GM23338 (cell line): Measurements from ENCODE around the gene COX6B1. TPM values are rescaled to one million over a fixed set of nuclear protein-coding genes. Genes with fewer than 3 reads are reported as not detected.
A peak's percentile ranks its signal among the peaks of the same experiment; 100 is the strongest.

ENCODE experiments used
- ATAC-seq: fragments of 200-7000 bp; cut with Tn5 transposase; 3 replicates; pipeline ENCODE4 v1.9.1; 2020
- DNase-seq: peaks from one replicate; pipeline ENCODE4 v3.0.0-alpha.2; 2015; ENCODE audit warnings: low spot score
- H2AFZ ChIP-seq: fragments of 200-600 bp; sonication (generic); 2 replicates; pipeline ENCODE4 v1.8.0; 2016; ENCODE audit warnings: antibody characterized with exemption, mild to moderate bottlenecking, moderate library complexity
- H3F3A ChIP-seq: fragments of 200-600 bp; sonication (generic); replicated peaks from 2 replicates; pipeline ENCODE4 v1.8.0; 2017; ENCODE audit warnings: antibody characterized with exemption, mixed run types, low read depth
- H3K27ac ChIP-seq: fragments of 200-600 bp; sonication (generic); 2 replicates; pipeline ENCODE4 v1.6.1; 2016; ENCODE audit warnings: low read depth
- H3K27me3 ChIP-seq: fragments of 200-600 bp; sonication (generic); 2 replicates; pipeline ENCODE4 v1.8.0; 2016; ENCODE audit warnings: mild to moderate bottlenecking, mixed run types, moderate library complexity; ENCODE audit not compliant: insufficient read depth
- H3K36me3 ChIP-seq: fragments of 200-600 bp; sonication (generic); 2 replicates; pipeline ENCODE4 v1.8.0; 2016; ENCODE audit warnings: mild to moderate bottlenecking; ENCODE audit not compliant: insufficient read depth
- H3K4me1 ChIP-seq: fragments of 200-600 bp; sonication (generic); 2 replicates; pipeline ENCODE4 v1.8.0; 2016; ENCODE audit warnings: mild to moderate bottlenecking, moderate library complexity; ENCODE audit not compliant: insufficient read depth
- H3K4me2 ChIP-seq: fragments of 200-600 bp; sonication (generic); 2 replicates; pipeline ENCODE4 v1.7.1; 2017; ENCODE audit warnings: mixed run types
- H3K4me3 ChIP-seq: fragments of 200-600 bp; sonication (generic); 2 replicates; pipeline ENCODE4 v1.6.1; 2016; ENCODE audit warnings: mixed run types
- H3K79me2 ChIP-seq: fragments of 200-600 bp; sonication (generic); replicated peaks from 2 replicates; pipeline ENCODE4 v1.8.0; 2017; ENCODE audit warnings: mild to moderate bottlenecking; ENCODE audit not compliant: insufficient read depth
- H3K9me2 ChIP-seq: fragments of 200-600 bp; sonication (generic); 2 replicates; pipeline ENCODE4 v1.8.0; 2017; ENCODE audit not compliant: insufficient read depth
- H4K20me1 ChIP-seq: fragments of 200-600 bp; sonication (generic); replicated peaks from 2 replicates; pipeline ENCODE4 v1.8.0; 2017; ENCODE audit warnings: mild to moderate bottlenecking; ENCODE audit not compliant: insufficient read depth
- H3K27ac Mint-ChIP-seq: 2 replicates; pipeline ENCODE4 v1.8.0; 2020; ENCODE audit warnings: inconsistent platforms, mild to moderate bottlenecking, moderate library complexity, mixed read lengths
- H3K27me3 Mint-ChIP-seq: 3 replicates; pipeline ENCODE4 v1.8.0; 2022; ENCODE audit warnings: low read depth, mild to moderate bottlenecking, moderate library complexity, mixed read lengths, inconsistent platforms; ENCODE audit not compliant: insufficient read depth, poor library complexity
- H3K36me3 Mint-ChIP-seq: 3 replicates; pipeline ENCODE4 v1.8.0; 2021; ENCODE audit warnings: low read depth, mild to moderate bottlenecking, inconsistent platforms, moderate library complexity, mixed read lengths
- H3K4me1 Mint-ChIP-seq: 3 replicates; pipeline ENCODE4 v1.8.0; 2020; ENCODE audit warnings: mild to moderate bottlenecking, inconsistent platforms, mixed read lengths
- H3K4me3 Mint-ChIP-seq: 3 replicates; pipeline ENCODE4 v1.8.0; 2021; ENCODE audit warnings: moderate library complexity, mild to moderate bottlenecking, inconsistent platforms, mixed read lengths
- H3K9me3 Mint-ChIP-seq: 3 replicates; pipeline ENCODE4 v1.8.0; 2020; ENCODE audit warnings: moderate library complexity, mild to moderate bottlenecking, inconsistent platforms, mixed read lengths
- polyA plus RNA-seq: library from polyadenylated mRNA; unstranded; fragments of >200 nt; fragmentation: Nextera tagmentation; extraction: Ambion mirVana; gene quantifications from 2 replicates; pipeline ENCODE4 v1.2.1, GENCODE V29; 2016
- total RNA-seq: library from RNA; depleted of rRNA; stranded (reverse); fragments of >200 nt; shearing (Covaris generic); gene quantifications from 2 replicates; pipeline ENCODE4 v1.2.3, GENCODE V29; 2014
- TF ChIP-seq, protein P1 (sequence below): IDR thresholded peaks from 2 replicates; pipeline ENCODE4 v1.6.1; 2016; ENCODE audit warnings: antibody characterized with exemption
- TF ChIP-seq, protein P2 (sequence below): IDR thresholded peaks from one replicate; pipeline ENCODE4 v1.6.1; 2018; ENCODE audit warnings: antibody characterized with exemption; ENCODE audit not compliant: unreplicated experiment
- TF ChIP-seq, protein P3 (sequence below), 2 experiments: fragments of 200-600 bp in 1 of 2; sonication (generic) in 1 of 2; conservative IDR thresholded peaks; 2 replicates each; pipeline versions ENCODE4 v1.5.1 to v1.6.1; 2016 to 2017; ENCODE audit warnings: antibody characterized with exemption in 2 of 2, low read depth in 2 of 2, mild to moderate bottlenecking in 2 of 2, moderate library complexity in 1 of 2

Gene COX6B1
- total and polyA plus RNA-seq, 2 experiments from 2014 or later: 564 to 1,532 TPM

DNA sequence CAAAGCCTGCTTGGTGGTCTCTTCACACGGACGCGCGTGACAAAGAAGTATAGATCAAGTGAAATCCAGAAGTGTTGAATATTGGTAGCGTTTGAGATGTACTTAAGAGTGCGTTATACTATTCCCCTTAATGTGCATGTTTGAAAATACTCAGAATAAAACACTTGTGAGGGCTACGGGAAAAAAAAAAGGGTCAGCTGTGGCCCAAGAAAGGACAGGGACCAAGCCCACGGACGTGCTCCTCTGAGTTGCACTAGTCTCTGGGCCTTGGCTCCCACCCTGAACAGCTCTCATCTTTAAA lies 19.9 kb upstream of the COX6B1 start:
- Histone ChIP-seq H3K27ac (peak overlapping the region; percentile 50), H2AFZ (peak overlapping the region; percentile 58; the same call in 1 of the 2 replicates)
- peaks cover 29% of the 10 kb centered on the region for H3K36me3 Mint-ChIP-seq

More for the DNA sequence above, 19.9 kb upstream of the COX6B1 start:
- Histone ChIP-seq H3K4me2 (peak overlapping the region; percentile 76), H3K36me3 (0 out of 2 replicates have a peak, but pooled peaks cover 2% of the 10 kb centered on the region), H3F3A (0 out of 2 replicates have a peak, but pooled peaks cover 2% of the 10 kb centered on the region), H3K4me3 (peak overlapping the region; percentile 57), H3K27me3 (no peaks in the 10 kb centered on the region), H3K79me2 (peaks cover 11% of the 10 kb centered on the region), H3K9me2 (no peaks in the 10 kb centered on the region), H3K4me1 (peaks cover 8% of the 10 kb centered on the region), H4K20me1 (no peaks in the 10 kb centered on the region)
- no peaks in the 10 kb centered on the region for H3K9me3 Mint-ChIP-seq
- H3K4me3 Mint-ChIP-seq: peak overlapping the region; percentile 98
- DNase-seq (no peak), ATAC-seq (no peak)
- TF ChIP-seq, protein P1, sequence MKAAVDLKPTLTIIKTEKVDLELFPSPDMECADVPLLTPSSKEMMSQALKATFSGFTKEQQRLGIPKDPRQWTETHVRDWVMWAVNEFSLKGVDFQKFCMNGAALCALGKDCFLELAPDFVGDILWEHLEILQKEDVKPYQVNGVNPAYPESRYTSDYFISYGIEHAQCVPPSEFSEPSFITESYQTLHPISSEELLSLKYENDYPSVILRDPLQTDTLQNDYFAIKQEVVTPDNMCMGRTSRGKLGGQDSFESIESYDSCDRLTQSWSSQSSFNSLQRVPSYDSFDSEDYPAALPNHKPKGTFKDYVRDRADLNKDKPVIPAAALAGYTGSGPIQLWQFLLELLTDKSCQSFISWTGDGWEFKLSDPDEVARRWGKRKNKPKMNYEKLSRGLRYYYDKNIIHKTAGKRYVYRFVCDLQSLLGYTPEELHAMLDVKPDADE: no peak
- TF ChIP-seq, protein P2, sequence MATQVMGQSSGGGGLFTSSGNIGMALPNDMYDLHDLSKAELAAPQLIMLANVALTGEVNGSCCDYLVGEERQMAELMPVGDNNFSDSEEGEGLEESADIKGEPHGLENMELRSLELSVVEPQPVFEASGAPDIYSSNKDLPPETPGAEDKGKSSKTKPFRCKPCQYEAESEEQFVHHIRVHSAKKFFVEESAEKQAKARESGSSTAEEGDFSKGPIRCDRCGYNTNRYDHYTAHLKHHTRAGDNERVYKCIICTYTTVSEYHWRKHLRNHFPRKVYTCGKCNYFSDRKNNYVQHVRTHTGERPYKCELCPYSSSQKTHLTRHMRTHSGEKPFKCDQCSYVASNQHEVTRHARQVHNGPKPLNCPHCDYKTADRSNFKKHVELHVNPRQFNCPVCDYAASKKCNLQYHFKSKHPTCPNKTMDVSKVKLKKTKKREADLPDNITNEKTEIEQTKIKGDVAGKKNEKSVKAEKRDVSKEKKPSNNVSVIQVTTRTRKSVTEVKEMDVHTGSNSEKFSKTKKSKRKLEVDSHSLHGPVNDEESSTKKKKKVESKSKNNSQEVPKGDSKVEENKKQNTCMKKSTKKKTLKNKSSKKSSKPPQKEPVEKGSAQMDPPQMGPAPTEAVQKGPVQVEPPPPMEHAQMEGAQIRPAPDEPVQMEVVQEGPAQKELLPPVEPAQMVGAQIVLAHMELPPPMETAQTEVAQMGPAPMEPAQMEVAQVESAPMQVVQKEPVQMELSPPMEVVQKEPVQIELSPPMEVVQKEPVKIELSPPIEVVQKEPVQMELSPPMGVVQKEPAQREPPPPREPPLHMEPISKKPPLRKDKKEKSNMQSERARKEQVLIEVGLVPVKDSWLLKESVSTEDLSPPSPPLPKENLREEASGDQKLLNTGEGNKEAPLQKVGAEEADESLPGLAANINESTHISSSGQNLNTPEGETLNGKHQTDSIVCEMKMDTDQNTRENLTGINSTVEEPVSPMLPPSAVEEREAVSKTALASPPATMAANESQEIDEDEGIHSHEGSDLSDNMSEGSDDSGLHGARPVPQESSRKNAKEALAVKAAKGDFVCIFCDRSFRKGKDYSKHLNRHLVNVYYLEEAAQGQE: no peak
- TF ChIP-seq, protein P3, sequence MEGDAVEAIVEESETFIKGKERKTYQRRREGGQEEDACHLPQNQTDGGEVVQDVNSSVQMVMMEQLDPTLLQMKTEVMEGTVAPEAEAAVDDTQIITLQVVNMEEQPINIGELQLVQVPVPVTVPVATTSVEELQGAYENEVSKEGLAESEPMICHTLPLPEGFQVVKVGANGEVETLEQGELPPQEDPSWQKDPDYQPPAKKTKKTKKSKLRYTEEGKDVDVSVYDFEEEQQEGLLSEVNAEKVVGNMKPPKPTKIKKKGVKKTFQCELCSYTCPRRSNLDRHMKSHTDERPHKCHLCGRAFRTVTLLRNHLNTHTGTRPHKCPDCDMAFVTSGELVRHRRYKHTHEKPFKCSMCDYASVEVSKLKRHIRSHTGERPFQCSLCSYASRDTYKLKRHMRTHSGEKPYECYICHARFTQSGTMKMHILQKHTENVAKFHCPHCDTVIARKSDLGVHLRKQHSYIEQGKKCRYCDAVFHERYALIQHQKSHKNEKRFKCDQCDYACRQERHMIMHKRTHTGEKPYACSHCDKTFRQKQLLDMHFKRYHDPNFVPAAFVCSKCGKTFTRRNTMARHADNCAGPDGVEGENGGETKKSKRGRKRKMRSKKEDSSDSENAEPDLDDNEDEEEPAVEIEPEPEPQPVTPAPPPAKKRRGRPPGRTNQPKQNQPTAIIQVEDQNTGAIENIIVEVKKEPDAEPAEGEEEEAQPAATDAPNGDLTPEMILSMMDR (conservative IDR thresholded peaks at IDR 0.05; ENCODE audit: low read depth in 2 of 2): no peak
- H3K4me1 Mint-ChIP-seq: peaks cover 6% of the 10 kb centered on the region; the same call in 1 of the 3 replicates
- peaks cover 4% of the 10 kb centered on the region for H3K27me3 Mint-ChIP-seq
- peak overlapping the region; percentile 96 for H3K27ac Mint-ChIP-seq
